ENCODE data around the gene MARCHF9.
A peak's percentile ranks its signal among the peaks of the same experiment; 100 is the strongest.

MARCHF9 gene

DNA sequence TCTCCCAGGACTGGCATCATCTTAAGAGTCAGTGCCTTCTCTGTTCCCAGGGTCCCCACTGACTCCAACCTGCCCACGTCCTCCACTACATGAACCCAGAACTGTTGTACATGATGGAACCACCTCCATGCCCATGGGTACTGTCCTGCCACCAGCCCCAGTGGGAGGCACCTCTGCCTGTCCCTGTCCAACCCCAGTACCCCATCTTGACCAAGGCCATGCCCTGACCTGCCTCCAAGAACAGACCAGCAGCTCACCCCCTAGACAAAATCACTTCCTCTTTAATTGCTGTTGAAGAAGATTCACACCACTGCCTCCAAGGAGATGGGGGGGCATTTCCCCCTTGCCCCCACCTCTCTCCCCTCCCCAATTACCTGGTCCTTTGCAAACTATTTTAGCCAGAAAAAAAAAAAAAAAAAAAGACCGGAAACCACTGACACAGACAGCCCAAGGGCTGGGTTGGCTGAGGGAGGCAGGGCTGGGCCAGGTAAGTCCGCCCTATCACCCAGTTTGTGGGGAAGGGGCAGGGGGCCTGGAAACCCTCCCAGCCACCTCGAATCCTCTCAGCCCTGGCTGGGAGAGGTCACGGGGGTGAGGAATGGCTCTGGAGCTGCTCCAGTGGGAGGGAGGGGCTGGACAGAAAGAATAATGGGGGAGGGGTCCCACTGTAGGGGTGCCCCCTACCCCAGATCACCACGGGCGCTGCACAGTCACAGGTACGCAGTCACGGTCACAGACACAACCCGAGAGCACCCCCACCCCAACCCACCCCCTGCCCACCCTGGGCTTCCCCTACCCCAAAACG is 29.8 kb upstream of the MARCHF9 start:
- DNase-seq: no peak

DNA sequence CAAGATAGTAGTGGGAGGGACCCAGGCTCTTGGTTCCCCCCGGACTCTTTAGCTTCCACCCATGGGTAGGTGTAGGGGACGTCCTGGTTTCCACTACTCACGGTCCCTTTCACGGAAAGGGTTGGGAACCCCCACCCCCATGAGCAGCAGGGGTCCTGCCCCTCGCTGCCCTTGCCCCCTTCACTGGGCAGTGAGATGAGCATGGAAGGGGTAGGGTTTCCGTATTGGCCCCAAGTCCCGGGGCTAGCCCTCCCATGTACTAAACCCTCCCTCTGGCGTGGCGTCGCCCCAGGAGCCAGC is 29.1 kb upstream of the MARCHF9 start:
- DNase-seq: no peak

DNA sequence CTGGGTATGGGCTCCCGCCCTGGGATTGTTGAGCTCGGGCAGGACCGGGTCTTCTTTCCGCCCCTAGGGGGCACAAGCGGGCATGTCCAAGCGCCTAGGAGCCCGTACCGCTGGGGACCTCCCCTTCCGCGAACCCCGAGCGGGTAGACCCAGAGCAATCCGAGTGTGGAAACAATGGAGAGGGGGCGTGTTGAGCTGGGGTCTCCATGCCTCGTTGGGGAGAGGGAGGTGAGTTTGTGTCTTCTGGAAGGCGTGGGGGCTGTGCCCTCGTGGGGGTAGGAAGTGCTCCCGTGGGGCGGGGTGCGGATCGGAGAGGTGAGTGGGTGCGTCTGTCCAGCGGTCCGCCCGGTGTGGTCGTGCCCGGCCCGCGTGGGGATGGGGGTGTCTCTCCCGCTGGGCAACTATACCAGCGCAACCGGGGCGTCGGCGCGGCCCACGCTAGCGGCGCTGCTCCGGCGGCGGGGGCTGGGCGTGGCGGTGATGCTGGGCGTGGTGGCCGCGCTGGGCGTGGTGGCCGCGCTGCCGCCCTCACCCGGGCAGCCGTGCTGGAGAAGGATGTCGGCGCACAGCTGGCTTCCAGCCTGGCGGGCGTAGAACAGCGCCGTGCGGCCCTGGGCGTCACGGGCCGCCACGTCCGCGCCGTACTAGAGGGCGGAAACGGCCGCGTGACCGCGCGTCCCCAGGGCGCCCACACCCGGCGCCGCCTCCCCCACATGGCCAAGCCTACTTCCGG is 28.6 kb upstream of the MARCHF9 start:
- DNase-seq: peak in 1 of 2 donors; percentile 43

DNA sequence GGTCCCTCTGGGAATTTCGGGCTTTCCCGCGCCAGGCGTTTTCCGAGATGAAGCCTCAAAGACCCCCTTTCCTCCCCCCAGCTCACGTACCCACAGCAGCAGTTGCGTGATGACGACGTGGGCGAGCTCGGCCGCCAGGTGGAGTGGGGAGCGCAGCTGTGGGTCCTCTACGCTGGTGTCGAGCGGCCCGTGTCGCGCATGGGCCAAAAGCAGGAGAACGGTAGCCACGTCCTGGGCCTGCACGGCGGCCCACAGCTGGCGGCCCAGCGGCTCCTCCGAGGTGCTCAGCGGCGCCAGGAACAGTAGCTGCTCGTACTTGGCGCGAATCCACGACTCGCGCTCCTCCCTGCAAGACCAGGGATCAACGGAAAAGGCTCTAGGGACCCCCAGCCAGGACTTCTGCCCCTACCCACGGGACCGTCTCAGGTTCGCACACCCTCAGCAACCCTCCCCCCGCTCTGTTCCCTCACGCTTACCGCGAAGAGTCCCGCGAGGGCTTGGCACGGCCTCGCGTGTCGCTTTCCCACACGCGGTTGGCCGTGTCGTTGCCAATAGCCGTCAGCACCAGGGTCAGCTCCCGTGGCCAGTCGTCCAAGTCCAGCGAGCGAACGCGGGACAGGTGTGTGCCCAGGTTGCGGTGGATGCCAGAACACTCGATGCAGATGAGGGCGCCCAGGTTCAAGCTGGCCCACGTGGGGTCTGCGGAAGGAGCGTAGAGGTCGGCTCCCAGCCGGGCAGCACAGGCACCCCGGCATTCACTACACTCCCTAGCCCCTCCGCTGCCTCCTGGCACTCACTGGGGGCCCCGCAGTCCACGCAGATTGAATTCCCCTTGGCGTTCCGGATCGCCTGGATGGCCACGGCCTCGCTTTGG is 27.8 kb upstream of the MARCHF9 start:
- no peak for DNase-seq

DNA sequence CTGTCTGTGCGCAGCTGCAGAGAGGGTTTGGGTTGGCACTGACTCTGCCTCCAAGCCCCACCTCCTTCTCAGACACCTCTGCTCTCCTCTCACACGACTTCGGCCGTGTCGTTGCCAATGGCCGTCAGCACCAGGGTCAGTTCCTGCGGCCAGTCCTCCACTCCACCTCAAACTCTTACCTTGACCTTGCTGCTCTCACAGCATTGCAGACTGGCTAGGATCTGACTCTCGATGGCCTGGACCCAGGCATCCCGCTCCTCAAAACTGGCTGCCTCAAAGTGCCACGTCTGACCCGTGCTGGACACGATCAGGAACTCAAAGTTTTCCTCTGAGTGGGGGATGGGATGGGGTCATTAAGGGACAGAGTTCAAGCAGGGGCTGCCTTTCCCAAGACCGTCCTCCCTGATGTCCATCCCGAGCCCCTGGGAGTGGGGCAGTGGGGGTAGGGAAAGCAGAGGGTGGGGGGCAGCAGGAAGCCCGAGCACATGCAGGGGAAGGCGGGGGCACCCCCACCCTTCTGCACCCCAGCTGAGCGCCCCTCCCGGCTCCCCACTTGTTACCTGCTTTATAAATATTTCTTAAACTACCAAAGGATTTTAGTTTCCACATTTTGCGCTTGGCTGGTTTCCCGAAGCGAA is 27.0 kb upstream of the MARCHF9 start:
- DNase-seq: no peak

- DNase-seq: no peak
Observed at GRCh38 chr12:57729321-57729844, 25.5 kb upstream of the MARCHF9 start.

DNA sequence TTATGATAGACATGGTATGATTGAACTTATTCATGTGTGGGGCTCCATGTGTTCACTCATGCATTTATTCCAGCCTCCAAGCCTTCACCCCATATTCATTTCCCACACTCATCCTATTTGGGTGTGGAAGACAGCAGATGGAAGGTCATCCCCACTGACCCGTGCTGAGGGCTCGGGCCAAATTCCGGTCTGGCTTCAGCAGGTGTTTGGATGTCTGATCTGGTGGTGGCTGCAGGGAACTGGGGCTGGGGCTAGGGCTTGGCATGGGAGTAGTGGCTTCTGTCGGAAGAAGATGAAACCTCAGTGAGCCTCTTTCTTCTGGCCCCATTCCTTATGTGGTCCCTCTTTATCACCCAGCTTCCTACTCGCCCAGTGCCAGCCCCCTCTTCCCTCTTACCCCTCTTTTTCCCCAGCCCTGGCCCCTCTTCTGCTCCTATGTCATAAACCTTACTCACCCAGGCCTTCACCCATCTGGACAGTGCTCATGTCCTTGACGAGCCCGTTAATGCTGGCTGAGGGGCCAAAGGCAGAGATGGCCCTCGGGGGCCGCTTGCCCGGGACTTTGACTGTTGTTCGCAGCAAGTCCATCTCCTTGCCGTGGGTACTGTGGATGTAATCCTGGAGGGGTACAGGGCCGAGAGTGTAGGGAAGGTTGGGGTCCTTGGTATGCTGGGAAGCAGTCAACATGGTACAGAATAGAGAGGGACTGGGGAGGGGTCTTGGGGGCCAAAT is 24.4 kb upstream of the MARCHF9 start:
- DNase-seq: no peak

- DNase-seq: no peak
Observed at GRCh38 chr12:57731411-57732080, 23.4 kb upstream of the MARCHF9 start.

DNA sequence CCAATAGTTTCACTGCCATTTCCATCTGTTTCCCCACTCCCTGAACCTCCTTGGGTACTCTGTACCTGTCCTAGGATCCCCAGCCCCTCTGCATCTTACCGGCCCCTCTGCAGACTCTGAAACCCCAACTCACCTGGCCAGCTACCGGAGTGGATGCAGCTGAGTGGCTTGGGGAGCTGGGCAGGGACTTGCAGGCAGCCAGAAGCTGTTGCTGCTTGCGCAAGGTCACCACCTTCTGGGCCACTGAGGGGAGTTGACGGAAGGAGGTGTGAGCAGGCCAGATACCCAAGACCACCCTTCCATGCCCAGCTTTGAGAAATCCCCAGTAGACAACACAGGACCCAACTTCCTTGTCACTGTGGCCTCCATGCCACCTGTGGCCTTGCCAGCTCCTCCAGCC is 22.6 kb upstream of the MARCHF9 start:
- no peak for DNase-seq

DNA sequence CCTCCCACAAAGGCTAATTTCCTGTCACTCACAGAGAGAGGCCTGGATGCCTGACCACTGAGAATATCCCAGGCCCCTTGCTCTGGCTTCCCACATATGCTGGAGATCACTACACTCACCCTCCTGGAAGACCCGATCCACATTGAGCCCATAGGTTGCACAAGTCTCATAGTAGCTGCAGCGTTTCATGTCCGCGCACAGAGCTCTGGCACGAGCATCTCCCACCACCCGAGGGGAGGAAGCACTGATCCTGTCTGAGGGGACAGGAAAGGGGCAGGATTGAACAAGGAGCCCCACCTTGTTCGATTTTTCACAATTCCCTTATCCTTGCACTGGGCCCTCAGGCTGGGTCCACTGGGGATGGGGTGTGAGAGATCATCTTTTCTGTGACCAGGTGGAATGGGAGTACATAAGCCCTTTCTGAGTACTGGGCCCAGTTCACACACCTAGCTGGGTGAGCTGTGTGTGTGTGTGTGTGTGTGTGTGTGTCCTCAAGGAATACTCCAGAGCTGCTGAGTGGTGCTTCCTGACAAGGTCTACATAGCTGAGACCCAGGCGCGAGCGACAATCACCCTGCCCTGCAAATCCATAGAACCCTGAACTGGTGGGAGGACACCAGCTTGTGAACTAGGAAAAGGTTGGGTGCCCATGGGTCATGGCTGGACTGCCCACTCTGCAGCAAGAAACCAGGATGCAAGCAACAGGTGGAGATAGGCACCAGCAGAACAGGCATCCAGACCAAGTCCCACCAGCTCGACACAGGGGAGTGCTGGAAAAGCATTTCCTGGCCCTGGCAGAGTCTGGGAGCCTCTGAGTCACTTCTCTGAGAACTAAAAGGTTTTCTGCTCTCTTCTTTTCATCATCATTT is 21.9 kb upstream of the MARCHF9 start:
- DNase-seq: no peak

DNA sequence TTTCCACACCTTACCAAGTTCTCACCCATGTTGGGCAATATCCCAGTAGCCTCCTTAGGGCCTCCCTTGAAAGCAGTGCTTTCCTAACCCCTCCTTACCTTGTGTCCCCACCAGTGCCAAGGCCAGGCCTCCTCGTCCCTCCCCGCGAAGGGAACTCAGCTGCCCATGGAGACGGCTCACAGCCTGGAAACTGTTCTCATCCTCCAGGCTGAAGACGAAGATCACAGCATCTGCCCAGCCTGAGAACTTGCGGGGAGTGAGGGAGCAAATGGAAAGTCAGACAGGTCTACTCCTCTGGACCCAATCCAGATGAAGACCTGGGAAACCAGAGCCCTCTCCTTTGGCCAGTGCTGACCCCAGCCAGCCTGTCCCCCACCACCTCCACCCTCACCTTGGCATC is 21.0 kb upstream of the MARCHF9 start:
- no peak for DNase-seq

GRCh38 chr12:57734591-57734990 is 20.3 kb upstream of the MARCHF9 start:
- no peak for DNase-seq

DNA sequence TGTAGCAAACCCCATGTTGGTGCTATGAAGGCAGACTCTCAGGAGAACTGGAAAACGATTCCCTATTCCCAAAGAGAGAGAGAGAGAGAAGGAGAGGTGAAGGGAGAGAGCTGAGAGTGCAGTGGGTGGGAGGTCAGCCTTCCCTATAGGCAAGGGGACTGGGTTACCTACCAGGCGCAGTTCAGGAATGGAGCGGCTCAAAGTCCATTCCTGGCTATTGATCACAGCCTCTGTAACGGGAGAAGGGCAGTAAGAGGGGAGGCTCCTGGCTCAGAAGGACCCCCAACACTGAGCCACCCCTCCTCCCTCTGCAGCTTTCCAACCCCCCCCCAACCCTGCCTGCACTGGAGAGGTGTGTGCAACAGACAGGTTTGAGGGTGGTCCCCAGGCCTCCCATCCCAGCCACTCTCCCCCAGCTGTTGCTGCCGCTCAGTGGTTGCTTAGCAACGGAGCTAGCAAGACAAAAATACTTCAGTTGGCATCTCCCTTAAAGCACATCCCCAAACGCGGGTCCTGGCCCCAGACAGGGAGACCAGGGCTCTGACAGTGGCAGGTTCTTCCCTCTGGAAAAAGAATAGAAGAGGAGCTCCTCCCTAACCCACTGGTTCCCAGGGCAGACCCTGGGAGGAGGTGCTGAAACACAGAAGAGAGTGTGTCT is 19.6 kb upstream of the MARCHF9 start:
- no peak for DNase-seq

DNA sequence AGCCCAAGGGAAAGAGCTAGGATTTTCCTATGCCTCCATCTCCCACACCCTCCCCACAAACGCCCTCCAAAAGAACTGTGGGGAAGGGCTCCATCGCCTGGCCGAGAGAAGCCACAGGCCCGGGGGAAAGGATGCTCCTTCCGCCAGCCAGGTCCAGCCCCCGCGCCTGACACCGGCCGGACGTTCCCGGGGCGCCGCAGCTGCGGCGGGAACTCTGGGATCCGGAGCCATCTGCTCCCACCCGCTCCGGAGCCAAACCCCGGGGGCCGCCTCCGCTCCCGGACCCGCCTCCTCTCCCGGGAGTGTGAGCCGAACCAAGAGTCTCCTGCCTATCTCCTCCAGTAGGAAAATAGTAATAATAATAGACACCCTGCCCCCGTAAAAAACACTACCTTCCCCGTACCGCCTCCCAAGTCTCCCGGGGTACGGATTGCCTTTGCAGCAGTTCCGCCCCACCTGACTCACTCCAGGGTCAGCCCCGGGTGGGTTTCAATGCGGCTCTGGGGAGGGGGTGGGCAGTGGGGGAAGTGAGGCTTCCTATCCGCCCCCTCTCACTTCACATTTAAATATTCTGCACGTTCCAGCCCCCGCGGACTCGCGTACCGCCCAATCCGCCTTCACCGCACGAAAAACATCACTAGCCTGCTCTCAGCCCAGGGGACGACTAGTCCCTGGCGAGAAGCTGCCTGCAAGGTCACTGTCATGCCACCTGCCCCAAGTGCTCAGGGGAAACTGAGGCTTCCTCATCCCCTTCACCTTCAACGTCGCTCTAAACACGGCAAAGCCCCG is 18.8 kb upstream of the MARCHF9 start:
- no peak for DNase-seq

DNA sequence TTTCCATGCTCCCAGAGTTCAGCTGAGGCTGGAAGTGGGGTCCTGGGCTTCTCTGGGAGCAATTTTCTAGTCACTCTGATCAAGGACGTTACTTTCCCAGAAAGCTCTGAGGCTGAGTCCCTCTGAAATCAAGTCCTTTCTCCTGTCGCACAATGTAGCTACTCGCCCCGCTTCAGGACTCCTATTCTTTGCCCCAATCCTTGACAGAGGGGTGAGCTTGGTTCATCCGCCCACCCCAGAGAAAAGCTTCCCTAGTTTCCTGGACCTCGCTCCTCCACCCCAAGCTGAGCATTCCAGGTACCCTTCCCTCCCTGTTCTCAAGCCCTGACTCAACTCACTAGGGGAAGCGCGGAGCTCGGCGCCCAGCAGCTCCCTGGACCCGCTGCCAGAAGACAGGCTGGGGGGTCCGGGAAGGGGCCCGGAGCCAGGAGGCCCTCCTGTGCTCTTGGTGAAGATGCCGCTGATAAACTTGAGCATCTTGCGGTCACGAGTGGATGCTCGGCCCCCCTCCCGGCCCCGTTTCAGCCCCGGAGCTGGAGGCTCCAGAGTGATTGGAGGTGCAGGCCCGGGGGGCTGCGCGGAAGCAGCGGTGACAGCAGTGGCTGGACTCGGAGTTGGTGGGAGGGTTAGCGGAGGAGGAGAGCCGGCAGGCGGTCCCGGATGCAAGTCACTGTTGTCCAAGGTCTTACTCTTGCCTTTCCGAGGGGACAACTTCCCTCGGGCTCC is 18.0 kb upstream of the MARCHF9 start:
- no peak for DNase-seq

DNA sequence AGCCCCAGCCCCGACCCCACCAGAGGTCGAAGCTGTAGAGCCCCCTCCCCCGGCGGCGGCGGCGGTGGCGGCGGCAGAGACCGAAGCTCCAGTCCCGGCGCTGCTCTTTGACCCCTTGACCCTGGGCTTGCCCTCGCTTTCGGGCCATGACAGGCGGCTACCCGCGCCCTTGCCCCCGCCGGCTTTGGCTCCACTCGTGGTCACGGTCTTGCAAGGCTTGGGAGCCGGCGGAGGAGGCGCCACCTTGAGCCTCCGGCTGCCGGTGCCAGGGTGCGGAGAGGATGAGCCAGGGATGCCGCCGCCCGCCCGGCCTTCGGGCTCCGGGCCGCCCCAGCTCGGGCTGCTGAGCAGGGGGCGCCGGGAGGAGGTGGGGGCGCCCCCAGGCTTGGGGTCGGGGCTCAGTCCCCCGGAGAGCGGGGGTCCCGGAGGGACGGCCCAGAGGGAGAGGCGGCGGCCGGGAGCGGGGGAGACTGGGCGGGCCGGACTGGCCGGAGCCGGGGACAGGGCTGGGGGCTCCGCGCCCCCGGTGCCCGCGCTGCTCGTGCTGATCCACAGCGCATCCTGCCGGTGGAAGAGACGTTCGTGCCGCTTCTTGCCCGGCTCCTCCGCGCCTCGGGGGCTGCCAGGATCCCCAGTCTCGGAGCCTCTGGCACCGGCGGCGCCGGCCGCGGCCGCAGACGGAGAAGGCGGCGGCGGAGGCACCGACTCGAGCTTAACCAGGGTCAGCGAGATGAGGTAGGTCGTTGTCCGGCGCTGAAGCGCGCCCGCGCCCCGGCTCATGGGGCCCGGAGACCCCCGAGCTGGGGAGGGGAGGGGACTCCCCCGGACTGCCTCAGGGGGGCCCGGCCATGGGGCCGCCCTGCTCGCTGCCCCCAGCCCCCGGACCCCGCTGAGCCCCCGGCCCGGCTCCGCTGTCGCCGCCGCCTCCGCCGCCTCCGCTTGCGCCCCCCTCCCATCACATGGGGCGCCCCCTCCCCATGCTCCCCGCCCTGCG is 17.1 kb upstream of the MARCHF9 start:
- DNase-seq: no peak

- DNase-seq: no peak
Observed at GRCh38 chr12:57738661-57739237, 16.2 kb upstream of the MARCHF9 start, which contains the start of gene AGAP2. Gene AGAP2 (minus strand): TSS chr12:57738742. CDS start chr12:57738246, 496 bp downstream.
